H9 (cell line): ENCODE data around the gene ZNF292. TPM values are rescaled to one million over a fixed set of nuclear protein-coding genes. Genes with fewer than 3 reads are reported as not detected.

Source experiments
- DNase-seq: peaks from one replicate; pipeline ENCODE4 v3.0.0-alpha.2; 2017
- H2AFZ ChIP-seq: one replicate; pipeline ENCODE4 v1.6.1; 2013; ENCODE audit warnings: mild to moderate bottlenecking, low read length, control low read depth, moderate library complexity
- H2AK5ac ChIP-seq: 2 replicates; pipeline ENCODE4 v1.6.1; 2013; ENCODE audit warnings: low read length, control low read depth, mixed read lengths; ENCODE audit not compliant: insufficient read length
- H2BK120ac ChIP-seq: one replicate; pipeline ENCODE4 v1.6.1; 2013; ENCODE audit warnings: low read depth, mild to moderate bottlenecking, low read length, control low read depth, inconsistent platforms; ENCODE audit not compliant: poor library complexity, severe bottlenecking
- H2BK12ac ChIP-seq: 2 replicates; pipeline ENCODE4 v1.6.1; 2013; ENCODE audit warnings: low read length, control low read depth, mixed read lengths, low read depth; ENCODE audit not compliant: insufficient read length
- H2BK15ac ChIP-seq: 2 replicates; pipeline ENCODE4 v1.6.1; 2013; ENCODE audit warnings: low read depth, low read length, control low read depth
- H2BK20ac ChIP-seq: one replicate; pipeline ENCODE4 v1.6.1; 2013; ENCODE audit warnings: low read depth, mild to moderate bottlenecking, low read length, control low read depth, inconsistent platforms; ENCODE audit not compliant: poor library complexity, severe bottlenecking
- H2BK5ac ChIP-seq: 2 replicates; pipeline ENCODE4 v1.6.1; 2013; ENCODE audit warnings: low read length, control low read depth, mixed read lengths; ENCODE audit not compliant: insufficient read length
- H3K14ac ChIP-seq: 2 replicates; pipeline ENCODE4 v1.6.1; 2013; ENCODE audit warnings: low read length, control low read depth; ENCODE audit not compliant: insufficient read depth
- H3K18ac ChIP-seq: 2 replicates; pipeline ENCODE4 v1.6.1; 2013; ENCODE audit warnings: low read depth, mild to moderate bottlenecking, mixed read lengths, low read length, control low read depth; ENCODE audit not compliant: insufficient read length
- H3K23ac ChIP-seq: 2 replicates; pipeline ENCODE4 v1.6.1; 2013; ENCODE audit warnings: low read length, control low read depth, mixed read lengths, low read depth; ENCODE audit not compliant: insufficient read length
- H3K23me2 ChIP-seq: 2 replicates; pipeline ENCODE4 v1.6.1; 2013; ENCODE audit warnings: low read depth, mild to moderate bottlenecking, mixed read lengths, low read length, control low read depth; ENCODE audit not compliant: insufficient read length, poor library complexity, severe bottlenecking
- H3K27ac ChIP-seq: 2 replicates; pipeline ENCODE4 v1.5.1; 2013; ENCODE audit warnings: low read length, control low read depth, mixed read lengths, low read depth; ENCODE audit not compliant: insufficient read length
- H3K27me3 ChIP-seq: 2 replicates; pipeline ENCODE4 v1.6.1; 2013; ENCODE audit warnings: low read length, control low read depth, inconsistent platforms; ENCODE audit not compliant: insufficient read depth
- H3K4ac ChIP-seq: 2 replicates; pipeline ENCODE4 v1.6.1; 2013; ENCODE audit warnings: low read depth, mild to moderate bottlenecking, control low read depth, inconsistent platforms, low read length, moderate library complexity
- H3K4me1 ChIP-seq: 2 replicates; pipeline ENCODE4 v1.6.1; 2013; ENCODE audit warnings: low read length, control low read depth, inconsistent platforms; ENCODE audit not compliant: insufficient read depth
- H3K4me2 ChIP-seq: 2 replicates; pipeline ENCODE4 v1.6.1; 2013; ENCODE audit warnings: low read length, control low read depth, mixed read lengths; ENCODE audit not compliant: insufficient read length, insufficient read depth
- H3K56ac ChIP-seq: 2 replicates; pipeline ENCODE4 v1.6.1; 2013; ENCODE audit warnings: low read depth, mild to moderate bottlenecking, mixed read lengths, low read length, control low read depth; ENCODE audit not compliant: insufficient read length
- H3K79me1 ChIP-seq: 2 replicates; pipeline ENCODE4 v1.6.1; 2013; ENCODE audit warnings: low read depth, mild to moderate bottlenecking, moderate library complexity, low read length, control low read depth, inconsistent platforms; ENCODE audit not compliant: insufficient read depth, poor library complexity, severe bottlenecking
- H3K79me2 ChIP-seq: 2 replicates; pipeline ENCODE4 v1.6.1; 2013; ENCODE audit warnings: low read length, control low read depth, inconsistent platforms; ENCODE audit not compliant: insufficient read depth
- H3K9ac ChIP-seq: 2 replicates; pipeline ENCODE4 v1.6.1; 2013; ENCODE audit warnings: low read length, control low read depth, mixed read lengths; ENCODE audit not compliant: insufficient read length; ENCODE audit errors: extremely low read depth
- H3K9me3 ChIP-seq: one replicate; pipeline ENCODE4 v1.6.1; 2013; ENCODE audit warnings: low read depth, low read length, inconsistent platforms; ENCODE audit not compliant: control insufficient read depth
- H3T11ph ChIP-seq: one replicate; pipeline ENCODE4 v1.6.1; 2013; ENCODE audit warnings: mild to moderate bottlenecking, low read length, control low read depth, inconsistent platforms
- H4K20me1 ChIP-seq: one replicate; pipeline ENCODE4 v1.6.1; 2013; ENCODE audit not compliant: control insufficient read depth, insufficient read length, insufficient read depth
- H4K5ac ChIP-seq: 2 replicates; pipeline ENCODE4 v1.6.1; 2013; ENCODE audit warnings: low read depth, mild to moderate bottlenecking, mixed read lengths, low read length, control low read depth; ENCODE audit not compliant: insufficient read length
- H4K8ac ChIP-seq: replicated peaks from 2 replicates; pipeline ENCODE4 v1.6.1; 2013; ENCODE audit warnings: low read length, control low read depth, mixed read lengths, low read depth; ENCODE audit not compliant: insufficient read length
- H4K91ac ChIP-seq: 2 replicates; pipeline ENCODE4 v1.6.1; 2013; ENCODE audit warnings: low read depth, mild to moderate bottlenecking, moderate library complexity, mixed read lengths, low read length, control low read depth; ENCODE audit not compliant: insufficient read length
- H3K27ac Mint-ChIP-seq, 3 experiments: 2 replicates in 2 of 3; 3 replicates in 1 of 3; pipeline ENCODE4 v1.8.0; 2020 to 2021; ENCODE audit warnings: mixed read lengths in 3 of 3, mild to moderate bottlenecking in 1 of 3, moderate library complexity in 1 of 3
- H3K27me3 Mint-ChIP-seq: 2 replicates; pipeline ENCODE4 v1.8.0; 2021; ENCODE audit warnings: low read depth, mild to moderate bottlenecking, moderate library complexity, mixed read lengths
- H3K36me3 Mint-ChIP-seq, 3 experiments: 2 replicates in 2 of 3; 3 replicates in 1 of 3; pipeline ENCODE4 v1.8.0; 2020 to 2021; ENCODE audit warnings: low read depth in 3 of 3, mixed read lengths in 3 of 3; ENCODE audit not compliant: insufficient read depth in 1 of 3
- H3K4me1 Mint-ChIP-seq, 2 experiments: 2 replicates each; pipeline ENCODE4 v1.8.0; 2020; ENCODE audit warnings: mixed read lengths in 2 of 2
- H3K4me3 Mint-ChIP-seq, 2 experiments: 2 replicates in 1 of 2; 3 replicates in 1 of 2; pipeline ENCODE4 v1.8.0; 2020 to 2021; ENCODE audit warnings: mild to moderate bottlenecking in 2 of 2, mixed read lengths in 2 of 2, moderate library complexity in 1 of 2
- H3K9me3 Mint-ChIP-seq, 2 experiments: 2 replicates in 1 of 2; 3 replicates in 1 of 2; pipeline ENCODE4 v1.8.0; 2020; ENCODE audit warnings: mild to moderate bottlenecking in 2 of 2, mixed read lengths in 2 of 2, moderate library complexity in 1 of 2
- WGBS: extraction: QIAGEN DNeasy Blood & Tissue Kit; methylation state at CpG from one replicate; pipeline ENCODE4 v1.1.7; 2013; ENCODE audit warnings: missing lambda C conversion rate, low lambda C conversion rate, mixed read lengths; ENCODE audit not compliant: insufficient read length; ENCODE audit errors: extremely low coverage; 5-methylcytosine and 5-hydroxymethylcytosine counted together
- total RNA-seq: library from RNA; stranded (reverse); gene quantifications from 2 replicates; pipeline ENCODE4 v1.2.1, GENCODE V29; 2021
- TF ChIP-seq, protein P1 (sequence below): fragments of 200-600 bp; sonication (generic); conservative IDR thresholded peaks from 3 replicates; pipeline ENCODE4 v1.8.0; 2021; ENCODE audit warnings: antibody characterized with exemption, mild to moderate bottlenecking

The ZNF292 gene
- total RNA-seq, 1 experiment from 2014 or later: 38.7 TPM

DNA sequence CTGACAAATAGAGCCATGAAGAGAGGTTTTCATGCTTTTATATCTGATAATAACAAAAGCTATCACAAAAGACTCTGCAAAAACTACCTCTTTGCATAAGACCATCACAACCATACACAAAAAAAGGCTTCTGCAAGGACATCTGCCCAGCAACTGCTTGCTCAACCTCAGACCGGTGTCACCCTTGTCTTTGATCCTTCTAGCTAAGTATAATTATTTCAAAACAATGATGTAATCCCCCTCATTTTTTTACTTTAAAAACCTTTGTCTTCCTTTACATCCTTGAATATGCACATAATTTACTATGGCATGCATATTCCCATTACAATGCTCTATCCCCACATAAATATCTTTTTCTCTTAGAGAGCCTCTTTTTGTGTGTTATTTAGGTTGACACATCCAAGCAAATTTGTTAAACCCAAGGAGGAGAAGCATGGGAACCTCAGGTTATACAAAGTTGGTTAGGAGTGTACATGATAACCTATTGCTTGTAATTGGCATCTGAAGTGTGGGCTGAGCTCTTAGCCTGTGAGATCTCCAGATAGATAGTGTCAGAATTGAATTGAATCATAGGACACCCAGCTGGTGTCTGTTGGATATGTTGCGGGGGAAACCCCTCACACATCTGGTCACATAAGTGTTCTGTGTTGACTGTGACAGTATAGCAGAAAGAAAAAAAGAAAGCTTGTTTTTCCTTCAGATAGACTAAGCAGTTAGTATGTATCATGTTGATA lies 39.8 kb upstream of the ZNF292 start:
- no peaks in the 10 kb centered on the region for H3K27me3 Mint-ChIP-seq
- Histone ChIP-seq H2BK120ac (no peak overlapping the region), H2AFZ (no peak overlapping the region), H4K20me1 (no peaks in the 10 kb centered on the region), H2BK15ac (no peak overlapping the region), H2BK5ac (no peak overlapping the region), H3T11ph (no peak overlapping the region), H3K4me1 (peaks cover 4% of the 10 kb centered on the region; the same call in 1 of the 2 replicates), H4K5ac (no peak overlapping the region), H3K18ac (no peak overlapping the region), H4K8ac (no peak overlapping the region), H3K79me2 (no peaks in the 10 kb centered on the region), H3K23ac (no peak overlapping the region), H4K91ac (no peak overlapping the region), H3K4ac (no peak overlapping the region), H3K79me1 (no peaks in the 10 kb centered on the region), H3K14ac (no peak overlapping the region), H3K27me3 (no peaks in the 10 kb centered on the region), H3K9me3 (no peaks in the 10 kb centered on the region), H3K4me2 (no peak overlapping the region), H2BK20ac (no peak overlapping the region), H3K27ac (no peak overlapping the region), H3K9ac (no peak overlapping the region), H3K23me2 (no peaks in the 10 kb centered on the region), H2BK12ac (no peak overlapping the region), H2AK5ac (no peak overlapping the region), H3K56ac (no peak overlapping the region)
- H3K9me3 Mint-ChIP-seq: no peaks in the 10 kb centered on the region
- WGBS: no CpG with 5 or more reads among the region's 2 CpGs
- DNase-seq: no peak
- TF ChIP-seq, protein P1, sequence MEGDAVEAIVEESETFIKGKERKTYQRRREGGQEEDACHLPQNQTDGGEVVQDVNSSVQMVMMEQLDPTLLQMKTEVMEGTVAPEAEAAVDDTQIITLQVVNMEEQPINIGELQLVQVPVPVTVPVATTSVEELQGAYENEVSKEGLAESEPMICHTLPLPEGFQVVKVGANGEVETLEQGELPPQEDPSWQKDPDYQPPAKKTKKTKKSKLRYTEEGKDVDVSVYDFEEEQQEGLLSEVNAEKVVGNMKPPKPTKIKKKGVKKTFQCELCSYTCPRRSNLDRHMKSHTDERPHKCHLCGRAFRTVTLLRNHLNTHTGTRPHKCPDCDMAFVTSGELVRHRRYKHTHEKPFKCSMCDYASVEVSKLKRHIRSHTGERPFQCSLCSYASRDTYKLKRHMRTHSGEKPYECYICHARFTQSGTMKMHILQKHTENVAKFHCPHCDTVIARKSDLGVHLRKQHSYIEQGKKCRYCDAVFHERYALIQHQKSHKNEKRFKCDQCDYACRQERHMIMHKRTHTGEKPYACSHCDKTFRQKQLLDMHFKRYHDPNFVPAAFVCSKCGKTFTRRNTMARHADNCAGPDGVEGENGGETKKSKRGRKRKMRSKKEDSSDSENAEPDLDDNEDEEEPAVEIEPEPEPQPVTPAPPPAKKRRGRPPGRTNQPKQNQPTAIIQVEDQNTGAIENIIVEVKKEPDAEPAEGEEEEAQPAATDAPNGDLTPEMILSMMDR: no peak
- peaks cover 21 to 28% of the 10 kb centered on the region in 2 experiments for H3K4me1 Mint-ChIP-seq
- H3K36me3 Mint-ChIP-seq: no peaks in the 10 kb centered on the region
- H3K27ac Mint-ChIP-seq: peak overlapping the region; percentile 12 to 75 (median 59); a peak in 5 of 7 replicates
- no peak overlapping the region for H3K4me3 Mint-ChIP-seq
